Fibroblast of lung (primary cell): ENCODE measurements around the gene ASTN2. TPM values are rescaled to one million over a fixed set of nuclear protein-coding genes. Genes with fewer than 3 reads are reported as not detected.

ENCODE experiments used
- DNase-seq, 2 donors: peaks; one replicate each; pipeline versions ENCODE4 v3.0.0 to v3.0.0-alpha.2; 2010; ENCODE audit warnings: low read depth in 2 of 2
- H2AFZ ChIP-seq: 2 replicates; pipeline ENCODE4 v1.5.1; 2012; ENCODE audit warnings: low read length, control low read depth, inconsistent platforms
- H3K27ac ChIP-seq: 2 replicates; pipeline ENCODE4 v1.5.1; 2011; ENCODE audit warnings: low read length, control low read depth; ENCODE audit not compliant: insufficient read depth
- H3K27me3 ChIP-seq: 2 replicates; pipeline ENCODE4 v1.5.1; 2011; ENCODE audit warnings: mild to moderate bottlenecking, low read length; ENCODE audit not compliant: control insufficient read depth, insufficient read depth
- H3K36me3 ChIP-seq: 2 replicates; pipeline ENCODE4 v1.5.1; 2011; ENCODE audit warnings: low read length; ENCODE audit not compliant: control insufficient read depth, insufficient read depth
- H3K4me1 ChIP-seq: 2 replicates; pipeline ENCODE4 v1.5.1; 2011; ENCODE audit warnings: low read length; ENCODE audit not compliant: control insufficient read depth, insufficient read depth; ENCODE audit errors: extremely low read depth
- H3K4me2 ChIP-seq: 2 replicates; pipeline ENCODE4 v1.5.1; 2011; ENCODE audit warnings: low read length, control low read depth; ENCODE audit not compliant: insufficient read depth; ENCODE audit errors: extremely low read depth
- H3K4me3 ChIP-seq, 4 experiments: fragments of 200-600 bp in 1 of 4; sonication (generic) in 1 of 4; replicated peaks in 1 of 4; 2 replicates each; pipeline ENCODE4 v1.5.1; 2011 to 2016; ENCODE audit warnings: low read length in 4 of 4, low read depth in 3 of 4, mild to moderate bottlenecking in 3 of 4, control low read depth in 2 of 4, inconsistent platforms in 1 of 4, mixed read lengths in 1 of 4; ENCODE audit not compliant: insufficient read depth in 1 of 4; ENCODE audit errors: control extremely low read depth in 1 of 4
- H3K79me2 ChIP-seq: 2 replicates; pipeline ENCODE4 v1.5.1; 2012; ENCODE audit warnings: mild to moderate bottlenecking, low read length, inconsistent platforms; ENCODE audit not compliant: control insufficient read depth, insufficient read depth
- H3K9ac ChIP-seq: 2 replicates; pipeline ENCODE4 v1.5.1; 2011; ENCODE audit warnings: mild to moderate bottlenecking, low read length, control low read depth; ENCODE audit not compliant: insufficient read depth
- H3K9me3 ChIP-seq: 2 replicates; pipeline ENCODE4 v1.5.1; 2012; ENCODE audit warnings: low read depth, low read length; ENCODE audit not compliant: control insufficient read depth, insufficient read depth
- H4K20me1 ChIP-seq: 2 replicates; pipeline ENCODE4 v1.5.1; 2011; ENCODE audit warnings: low read length; ENCODE audit not compliant: control insufficient read depth, insufficient read depth; ENCODE audit errors: extremely low read depth
- EZH2 ChIP-seq: IDR thresholded peaks from 2 replicates; pipeline ENCODE4 v1.5.1; 2012; ENCODE audit warnings: low read length, control low read depth, mild to moderate bottlenecking; ENCODE audit errors: missing control alignments
- polyA plus RNA-seq, 2 donors: library from polyadenylated mRNA; depleted of rRNA in 1 of 2; stranded (reverse) in 1 of 2; unstranded in 1 of 2; fragments of >200 nt; gene quantifications; 2 replicates each; pipeline ENCODE4 v1.2.1, GENCODE V29; 2011 to 2012; ENCODE audit warnings: missing spikeins in 1 of 2
- total RNA-seq: library from RNA; depleted of rRNA; stranded (reverse); fragments of >200 nt; gene quantifications from 2 replicates; pipeline ENCODE4 v1.2.1, GENCODE V29; 2014
- TF ChIP-seq, protein P1 (sequence below), 2 donors: IDR thresholded peaks in 1 of 2; conservative IDR thresholded peaks in 1 of 2; 1 replicate in 1 of 2; 2 replicates in 1 of 2; pipeline ENCODE4 v1.5.1; 2011 to 2012; ENCODE audit warnings: low read length in 2 of 2, control low read depth in 1 of 2, inconsistent platforms in 1 of 2, low read depth in 1 of 2, mild to moderate bottlenecking in 1 of 2

The ASTN2 gene
- total and polyA plus RNA-seq, 2 donors (not counting 1 experiment from before 2014, with no cell fraction given): 2.2 to 19.2 TPM

GRCh38 chr9:116929621-116930020 is 485.2 kb downstream of the ASTN2 start:
- Histone ChIP-seq H2AFZ (no peak overlapping the region), H3K4me3 (no peak overlapping the region), H3K27me3 (no peaks in the 10 kb centered on the region), H3K27ac (no peak overlapping the region), H3K4me2 (no peak overlapping the region), H3K79me2 (no peaks in the 10 kb centered on the region), H3K9ac (no peak overlapping the region), H4K20me1 (no peaks in the 10 kb centered on the region), H3K36me3 (no peaks in the 10 kb centered on the region), H3K4me1 (no peaks in the 10 kb centered on the region), H3K9me3 (no peaks in the 10 kb centered on the region)
- TF ChIP-seq, protein P1, sequence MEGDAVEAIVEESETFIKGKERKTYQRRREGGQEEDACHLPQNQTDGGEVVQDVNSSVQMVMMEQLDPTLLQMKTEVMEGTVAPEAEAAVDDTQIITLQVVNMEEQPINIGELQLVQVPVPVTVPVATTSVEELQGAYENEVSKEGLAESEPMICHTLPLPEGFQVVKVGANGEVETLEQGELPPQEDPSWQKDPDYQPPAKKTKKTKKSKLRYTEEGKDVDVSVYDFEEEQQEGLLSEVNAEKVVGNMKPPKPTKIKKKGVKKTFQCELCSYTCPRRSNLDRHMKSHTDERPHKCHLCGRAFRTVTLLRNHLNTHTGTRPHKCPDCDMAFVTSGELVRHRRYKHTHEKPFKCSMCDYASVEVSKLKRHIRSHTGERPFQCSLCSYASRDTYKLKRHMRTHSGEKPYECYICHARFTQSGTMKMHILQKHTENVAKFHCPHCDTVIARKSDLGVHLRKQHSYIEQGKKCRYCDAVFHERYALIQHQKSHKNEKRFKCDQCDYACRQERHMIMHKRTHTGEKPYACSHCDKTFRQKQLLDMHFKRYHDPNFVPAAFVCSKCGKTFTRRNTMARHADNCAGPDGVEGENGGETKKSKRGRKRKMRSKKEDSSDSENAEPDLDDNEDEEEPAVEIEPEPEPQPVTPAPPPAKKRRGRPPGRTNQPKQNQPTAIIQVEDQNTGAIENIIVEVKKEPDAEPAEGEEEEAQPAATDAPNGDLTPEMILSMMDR (conservative IDR thresholded peaks at IDR 0.05 in 1 of 2, IDR thresholded peaks at IDR 0.05 in 1 of 2; ENCODE audit: low read depth in 1 of 2, low read length in 2 of 2): no peak
- no peak for TF ChIP-seq EZH2
- no peak for DNase-seq

DNA sequence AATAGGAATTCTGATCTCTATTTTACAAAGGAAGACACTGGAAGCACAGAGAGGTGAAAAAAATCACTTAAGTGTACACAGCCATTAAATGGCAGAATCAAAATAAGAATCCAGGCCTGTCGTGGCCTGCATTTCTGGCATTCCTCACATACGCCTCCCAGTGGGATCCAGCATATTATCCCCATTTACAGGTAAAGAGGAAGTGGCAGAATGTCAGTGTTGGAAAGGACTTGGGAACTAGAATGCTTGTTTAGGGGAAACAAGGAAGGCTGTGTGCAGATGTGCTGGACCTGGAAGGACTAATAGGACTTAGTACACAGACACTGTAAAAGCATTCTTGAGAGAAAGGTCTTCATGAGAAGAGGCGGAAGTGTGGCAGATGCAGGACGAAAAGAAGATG is 486.0 kb downstream of the ASTN2 start:
- no peaks in the 10 kb centered on the region for H3K36me3 ChIP-seq
- DNase-seq: no peak
- no peak overlapping the region for H2AFZ ChIP-seq
- H3K27ac ChIP-seq: no peak overlapping the region
- H4K20me1 ChIP-seq: no peaks in the 10 kb centered on the region
- no peaks in the 10 kb centered on the region for H3K4me1 ChIP-seq
- H3K9me3 ChIP-seq: no peaks in the 10 kb centered on the region
- no peak overlapping the region for H3K4me2 ChIP-seq
- TF ChIP-seq, protein P1 (conservative IDR thresholded peaks at IDR 0.05 in 1 of 2, IDR thresholded peaks at IDR 0.05 in 1 of 2; ENCODE audit: low read depth in 1 of 2, low read length in 2 of 2): no peak
- no peak for TF ChIP-seq EZH2
- H3K4me3 ChIP-seq: no peak overlapping the region
- H3K27me3 ChIP-seq: no peaks in the 10 kb centered on the region
- no peak overlapping the region for H3K9ac ChIP-seq
- no peaks in the 10 kb centered on the region for H3K79me2 ChIP-seq

DNA sequence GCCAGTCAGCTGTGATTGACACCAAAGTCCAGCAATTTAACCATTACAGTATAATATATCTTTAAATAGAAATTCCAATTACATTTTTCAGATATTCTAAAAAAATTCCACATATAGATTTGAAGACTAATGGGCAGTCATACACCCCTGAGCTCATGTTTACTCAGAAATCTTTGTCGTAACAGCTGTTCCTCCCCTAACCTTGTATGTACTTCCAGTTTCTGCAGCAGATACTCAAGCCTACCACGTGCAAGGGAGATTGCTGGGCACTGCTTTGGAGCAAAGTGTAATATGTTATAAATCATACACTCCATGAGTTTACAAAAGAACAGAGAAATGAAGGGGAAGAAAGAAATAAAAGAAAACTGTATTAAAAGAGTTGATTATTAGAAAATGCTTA is 486.6 kb downstream of the ASTN2 start:
- Histone ChIP-seq H3K9ac (no peak overlapping the region), H3K4me2 (no peak overlapping the region), H3K9me3 (no peaks in the 10 kb centered on the region), H3K79me2 (no peaks in the 10 kb centered on the region), H3K27me3 (no peaks in the 10 kb centered on the region), H3K4me3 (no peak overlapping the region), H3K4me1 (no peaks in the 10 kb centered on the region), H3K27ac (no peak overlapping the region), H2AFZ (no peak overlapping the region), H4K20me1 (no peaks in the 10 kb centered on the region), H3K36me3 (no peaks in the 10 kb centered on the region)
- no peak for TF ChIP-seq EZH2
- TF ChIP-seq, protein P1 (conservative IDR thresholded peaks at IDR 0.05 in 1 of 2, IDR thresholded peaks at IDR 0.05 in 1 of 2; ENCODE audit: low read depth in 1 of 2, low read length in 2 of 2): no peak
- no peak for DNase-seq
